RCC 7860 (cell line): ENCODE data around the gene EMCN.
"Not testable (repeated sequence)": the region's sequence is repeated elsewhere in the genome, so short reads cannot be mapped to it uniquely, and the experiment has no call there.

Experiments
- DNase-seq: peaks from one replicate; pipeline ENCODE4 v3.0.0-alpha.2; 2015; ENCODE audit warnings: low spot score
- FAIRE-seq: peaks from 2 replicates; lab custom pipeline; 2012; peaks lifted over from hg19 to GRCh38; lab: Jason Lieb, UNC

The EMCN gene

GRCh38 chr4:100391086-100391485 lies 126.7 kb downstream of the EMCN start:
- FAIRE-seq: no peak
- no peak for DNase-seq

- FAIRE-seq (no peak), DNase-seq (no peak)
Measured at GRCh38 chr4:100386270-100386669, 131.6 kb downstream of the EMCN start.

- DNase-seq, FAIRE-seq: not testable (repeated sequence)
Measured at GRCh38 chr4:100380401-100380800, 137.4 kb downstream of the EMCN start.

- no peak for FAIRE-seq
- DNase-seq: no peak
Measured at GRCh38 chr4:100379583-100380105, 138.2 kb downstream of the EMCN start.

- no peak for FAIRE-seq
- DNase-seq: no peak
Measured at GRCh38 chr4:100372432-100372831, 145.4 kb downstream of the EMCN start.

GRCh38 chr4:100369871-100370270 lies 148.0 kb downstream of the EMCN start:
- FAIRE-seq (no peak), DNase-seq (no peak)

GRCh38 chr4:100367451-100367850 lies 150.4 kb downstream of the EMCN start:
- no peak for FAIRE-seq
- no peak for DNase-seq

GRCh38 chr4:100366213-100366612 lies 151.6 kb downstream of the EMCN start:
- FAIRE-seq (no peak), DNase-seq (no peak)

- FAIRE-seq: no peak
- no peak for DNase-seq
Measured at GRCh38 chr4:100362366-100362765, 155.5 kb downstream of the EMCN start.

GRCh38 chr4:100361336-100361735 lies 156.5 kb downstream of the EMCN start:
- no peak for FAIRE-seq
- no peak for DNase-seq

GRCh38 chr4:100360211-100360610 lies 157.6 kb downstream of the EMCN start:
- DNase-seq (no peak), FAIRE-seq (no peak)

GRCh38 chr4:100359441-100359840 lies 158.4 kb downstream of the EMCN start:
- FAIRE-seq (no peak), DNase-seq (no peak)

GRCh38 chr4:100357542-100357941 lies 160.3 kb downstream of the EMCN start:
- no peak for FAIRE-seq
- no peak for DNase-seq

- FAIRE-seq (no peak), DNase-seq (peak; percentile 9)
Measured at GRCh38 chr4:100356172-100356571, 161.7 kb downstream of the EMCN start.

- not testable (repeated sequence) for DNase-seq, FAIRE-seq
Measured at GRCh38 chr4:100352352-100352751, 165.5 kb downstream of the EMCN start.

- peak; percentile 61 for DNase-seq
- peak; percentile 71 for FAIRE-seq
Measured at GRCh38 chr4:100348473-100348872, 169.3 kb downstream of the EMCN start.

- no peak for FAIRE-seq
Measured at GRCh38 chr4:100347241-100347640, 170.6 kb downstream of the EMCN start.

GRCh38 chr4:100345585-100345984 lies 172.2 kb downstream of the EMCN start:
- FAIRE-seq: no peak

More at GRCh38 chr4:100347241-100347640, 170.6 kb downstream of the EMCN start:
- no peak for DNase-seq

More at GRCh38 chr4:100345585-100345984, 172.2 kb downstream of the EMCN start:
- no peak for DNase-seq
